Measurements from ENCODE around the gene MEPCE.
"Not testable (repeated sequence)": the region's sequence is repeated elsewhere in the genome, so short reads cannot be mapped to it uniquely, and the experiment has no call there.

Gene MEPCE

DNA sequence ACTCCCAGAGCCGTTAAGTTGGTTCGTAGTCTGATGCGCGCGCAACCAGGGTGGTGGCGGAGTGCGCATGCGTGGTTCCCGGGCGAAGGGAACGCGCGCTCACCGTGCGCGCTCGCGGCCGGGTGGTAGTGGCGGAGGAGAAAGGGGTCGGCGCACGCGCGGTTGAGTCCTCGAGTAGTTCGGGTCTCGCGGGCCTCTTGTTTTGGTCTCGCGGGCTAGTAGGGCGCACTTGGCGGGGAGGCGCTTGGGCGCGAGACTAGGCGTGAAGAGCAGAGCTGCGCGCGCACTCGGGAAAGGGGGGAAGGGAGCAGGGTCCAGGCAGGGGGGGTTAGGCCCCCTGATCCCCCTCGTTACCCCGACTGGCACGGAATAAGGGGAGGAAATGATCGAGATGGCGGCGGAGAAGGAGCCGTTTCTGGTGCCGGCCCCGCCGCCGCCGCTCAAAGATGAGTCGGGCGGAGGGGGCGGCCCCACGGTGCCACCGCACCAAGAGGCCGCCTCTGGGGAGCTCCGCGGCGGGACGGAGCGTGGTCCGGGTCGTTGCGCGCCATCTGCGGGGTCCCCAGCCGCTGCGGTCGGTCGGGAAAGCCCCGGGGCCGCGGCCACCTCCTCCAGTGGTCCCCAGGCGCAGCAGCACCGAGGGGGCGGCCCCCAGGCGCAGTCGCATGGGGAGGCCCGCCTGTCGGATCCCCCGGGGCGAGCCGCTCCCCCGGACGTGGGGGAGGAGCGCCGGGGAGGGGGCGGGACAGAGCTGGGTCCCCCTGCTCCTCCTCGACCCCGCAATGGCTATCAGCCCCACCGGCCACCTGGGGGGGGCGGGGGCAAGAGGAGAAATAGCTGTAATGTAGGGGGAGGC, at the start of gene MEPCE:
Gene MEPCE, plus strand, starts transcription at position 195 of the 856 bp plus-strand sequence. Its CDS starts 188 bp downstream, at position 383.
- DNase-seq: peak; percentile 98

- DNase-seq: no peak
These were observed 49.4 kb upstream of the MEPCE start for GRCh38 chr7:100380196-100380595.

DNA sequence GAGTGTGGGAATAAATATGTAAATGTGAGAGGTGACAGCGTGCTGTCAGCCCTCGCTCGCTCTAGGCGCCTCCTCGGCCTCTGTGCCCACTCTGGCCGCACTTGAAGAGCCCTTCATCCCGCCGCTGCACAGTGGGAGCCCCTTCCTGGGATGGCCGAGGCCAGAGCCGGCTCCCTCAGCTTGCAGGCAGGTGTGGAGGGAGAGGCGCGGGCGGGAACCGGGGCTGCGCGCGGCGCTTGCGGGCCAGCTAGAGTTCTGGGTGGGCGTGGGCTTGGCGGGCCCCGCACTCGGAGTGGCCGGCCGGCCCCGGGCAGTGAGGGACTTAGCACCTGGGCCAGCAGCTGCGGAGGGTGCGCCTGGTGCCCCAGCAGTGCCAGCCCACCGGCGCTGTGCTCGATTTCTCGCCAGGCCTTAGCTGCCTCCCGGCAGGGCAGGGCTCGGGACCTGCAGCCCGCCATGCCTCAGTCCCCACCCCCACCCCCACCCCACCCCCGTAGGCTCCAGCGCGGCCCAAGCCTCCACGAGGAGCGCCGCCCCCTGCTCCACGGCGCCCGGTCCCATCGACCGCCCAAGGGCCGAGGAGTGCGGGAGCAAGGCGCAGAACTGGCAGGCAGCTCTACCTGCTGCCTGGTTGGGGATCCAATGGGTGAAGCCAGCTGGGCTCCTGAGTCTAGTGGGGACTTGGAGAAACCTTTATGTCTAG, 47.9 kb upstream of the MEPCE start:
- DNase-seq: not testable (repeated sequence)

- DNase-seq: not testable (repeated sequence)
These were observed 47.3 kb upstream of the MEPCE start for GRCh38 chr7:100382234-100382853.

DNA sequence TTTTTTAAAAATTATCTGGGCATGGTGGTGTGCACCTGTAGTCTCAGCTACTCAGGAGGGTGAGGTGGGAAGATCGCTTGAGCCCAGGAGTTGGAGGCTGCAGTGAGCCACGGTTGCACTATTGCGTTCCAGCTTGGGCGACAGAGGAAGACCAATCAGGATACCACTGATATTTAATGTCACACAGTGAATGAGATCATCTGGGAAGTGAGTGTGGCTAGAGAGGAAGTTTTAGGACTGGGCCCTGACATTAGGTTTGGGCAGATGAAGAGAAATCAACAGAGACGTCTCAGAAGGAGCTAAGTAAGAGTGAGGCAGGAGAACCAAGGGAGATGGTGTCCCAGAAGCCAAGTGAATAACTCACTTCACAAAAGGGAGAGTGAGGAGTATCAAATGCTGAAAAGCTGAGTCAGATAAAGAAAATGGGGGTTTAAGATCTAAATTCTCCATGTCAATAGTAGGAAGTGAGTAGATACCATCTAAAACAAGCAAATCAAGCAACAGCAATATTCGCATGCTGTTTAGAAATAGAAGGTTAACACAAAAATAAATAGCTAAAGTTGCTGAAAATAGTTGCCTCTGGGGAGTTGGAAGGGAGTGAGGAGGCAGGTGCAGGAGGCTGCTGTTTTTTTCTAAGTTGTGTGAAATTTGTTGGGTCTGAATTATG, 44.9 kb upstream of the MEPCE start:
- DNase-seq: no peak

DNA sequence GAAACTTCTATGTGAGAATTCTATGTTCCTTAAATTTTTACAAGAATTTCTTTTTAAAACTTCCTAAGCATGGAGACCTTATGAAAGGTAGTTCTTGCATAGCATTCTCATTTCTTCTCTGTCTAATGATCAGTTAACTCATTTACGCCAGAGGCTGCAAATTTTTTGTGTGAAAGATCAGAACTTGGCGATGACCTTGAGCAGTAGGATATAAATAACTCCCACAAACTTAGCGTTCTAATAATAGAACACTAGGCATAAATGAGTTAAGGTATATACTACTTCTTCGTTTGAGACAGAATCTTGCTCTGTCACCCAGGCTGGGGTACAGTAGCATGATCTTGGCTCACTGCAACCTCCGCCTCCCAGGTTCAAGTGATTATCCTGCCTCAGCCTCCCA, 42.7 kb upstream of the MEPCE start:
- peak; percentile 53 for DNase-seq

DNA sequence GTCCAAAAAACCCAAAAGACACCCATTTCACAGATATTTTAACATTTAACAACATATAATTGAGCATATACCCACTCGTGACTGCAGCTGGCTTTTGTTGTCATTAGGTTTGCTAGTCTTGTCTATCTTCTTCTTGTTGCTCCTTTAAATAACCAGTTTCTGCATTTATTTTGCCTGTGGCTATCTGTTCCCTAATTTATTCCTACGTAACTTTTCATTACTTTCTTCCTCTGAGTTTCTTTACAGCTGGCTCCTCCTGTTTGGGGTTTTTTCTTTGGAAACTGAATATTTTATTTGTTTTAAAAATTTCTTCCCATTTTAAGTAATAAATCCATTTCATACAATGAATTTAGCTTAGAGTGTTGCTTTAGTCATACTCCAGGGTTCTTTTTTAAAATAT, 41.9 kb upstream of the MEPCE start:
- no peak for DNase-seq

GRCh38 chr7:100389437-100390088, 40.1 kb upstream of the MEPCE start:
- no peak for DNase-seq

DNA sequence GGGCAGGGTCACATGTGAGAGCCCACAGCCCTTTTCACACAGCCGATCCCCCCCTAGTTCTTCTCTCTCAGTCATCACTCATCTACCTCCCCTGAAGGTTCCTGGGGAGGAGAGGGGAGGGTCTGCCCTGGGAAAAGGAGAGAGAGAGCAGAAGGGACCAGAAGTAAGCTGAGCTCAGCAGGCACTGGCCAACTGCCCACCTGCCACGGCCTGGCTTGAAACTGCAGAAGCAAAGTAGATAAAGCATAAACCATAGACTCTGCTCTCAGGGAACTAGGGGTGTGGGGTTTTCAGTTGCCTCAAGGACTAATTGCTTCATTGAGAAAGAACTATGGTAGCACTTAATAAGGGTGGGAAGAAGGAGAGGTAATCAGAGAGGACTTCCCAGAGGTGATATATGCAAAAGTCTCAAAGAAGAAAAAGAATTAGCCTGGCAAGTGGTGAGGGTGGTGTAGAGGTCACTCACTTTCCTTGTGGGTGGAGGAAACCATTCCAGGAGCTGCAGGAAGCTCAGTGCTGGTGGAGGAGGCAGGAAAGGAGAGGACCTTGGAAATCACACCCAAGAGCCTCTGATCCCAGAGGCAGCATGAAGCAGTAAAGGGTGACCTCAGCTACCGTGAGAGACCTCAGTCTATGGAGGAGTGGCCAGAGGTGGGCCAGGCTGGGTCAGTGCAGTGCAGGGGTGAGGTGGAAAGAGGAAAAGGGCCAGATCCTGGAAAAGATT, 39.2 kb upstream of the MEPCE start:
- no peak for DNase-seq

DNA sequence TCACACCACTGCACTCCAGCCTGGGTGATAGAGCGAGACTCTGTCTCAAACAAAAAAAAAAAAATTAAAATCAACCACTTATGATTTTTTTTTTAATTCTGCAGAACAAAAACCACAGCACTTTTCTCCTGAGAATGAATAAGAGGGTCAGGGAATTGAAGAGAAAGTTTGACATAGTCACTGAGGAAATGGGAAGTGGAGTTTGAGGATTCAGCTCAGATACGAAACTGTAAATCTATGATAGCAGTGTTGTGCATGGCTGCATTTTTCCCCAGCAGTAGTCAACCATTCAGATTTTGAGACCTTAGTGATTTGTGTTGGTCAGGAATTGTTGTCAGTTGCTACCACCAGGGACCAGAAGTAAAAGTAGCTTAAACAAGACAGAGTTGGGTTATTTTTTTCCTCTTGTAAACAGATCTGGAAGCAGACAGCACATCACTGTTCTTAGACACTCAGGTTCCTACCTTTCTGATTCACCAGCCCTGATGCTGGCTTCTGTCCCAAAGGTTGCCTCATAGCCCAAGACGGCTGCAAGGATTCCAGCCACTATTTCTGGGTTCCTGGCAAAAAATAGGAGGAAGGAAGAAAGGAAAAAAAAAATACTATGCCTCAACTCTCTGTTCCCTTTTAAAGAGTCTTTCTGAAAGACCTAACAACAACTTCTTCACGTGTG, 36.3 kb upstream of the MEPCE start:
- DNase-seq: no peak

- no peak for DNase-seq
These were observed 35.6 kb upstream of the MEPCE start for GRCh38 chr7:100394077-100394476.

GRCh38 chr7:100396421-100396982, 33.1 kb upstream of the MEPCE start:
- DNase-seq: peak; percentile 86

GRCh38 chr7:100397315-100398081, 32.1 kb upstream of the MEPCE start:
- DNase-seq: no peak

- no peak for DNase-seq
These were observed 31.4 kb upstream of the MEPCE start for GRCh38 chr7:100398239-100398638.

DNA sequence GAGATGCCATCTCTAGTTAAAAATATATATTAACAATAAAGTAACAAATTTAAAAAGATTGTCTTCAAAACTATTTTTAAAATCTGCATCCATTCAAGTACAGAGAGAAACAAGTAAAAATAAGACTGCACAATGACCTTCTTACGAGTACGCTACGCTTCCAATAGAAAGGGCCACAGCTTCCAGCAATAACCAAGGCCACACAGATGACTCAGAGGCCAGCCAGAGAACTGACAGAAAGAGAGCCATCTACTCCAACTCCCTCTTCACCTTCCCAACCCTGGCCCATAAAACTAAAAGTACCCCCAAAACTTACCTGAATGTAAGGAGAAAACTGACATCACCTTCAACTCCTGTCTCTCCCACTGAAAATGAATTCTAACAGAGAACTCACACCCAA, 29.6 kb upstream of the MEPCE start:
- DNase-seq: no peak

- peak; percentile 53 for DNase-seq
These were observed 29.0 kb upstream of the MEPCE start for GRCh38 chr7:100400656-100401055.

- no peak for DNase-seq
These were observed 27.8 kb upstream of the MEPCE start for GRCh38 chr7:100401811-100402210.

DNA sequence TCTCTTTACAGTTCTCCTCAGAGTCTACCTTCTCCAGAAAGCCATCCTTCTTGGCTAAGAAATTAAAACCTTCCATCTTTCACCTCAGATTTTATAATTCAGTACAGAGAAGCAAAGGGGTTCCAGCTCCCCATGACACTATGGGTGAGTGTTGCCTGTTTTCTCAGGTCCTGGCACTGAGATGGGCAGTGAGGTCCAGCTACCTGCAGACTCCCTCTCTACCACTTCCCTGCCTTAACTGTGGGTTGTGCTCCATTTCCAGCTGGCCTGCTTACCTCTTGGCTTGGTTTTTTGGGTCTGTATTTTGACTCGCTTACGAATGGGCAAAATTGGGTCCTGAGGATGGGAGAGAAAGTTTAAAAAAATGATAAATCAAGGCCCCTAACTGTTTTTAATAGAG, 27.4 kb upstream of the MEPCE start:
- no peak for DNase-seq

DNA sequence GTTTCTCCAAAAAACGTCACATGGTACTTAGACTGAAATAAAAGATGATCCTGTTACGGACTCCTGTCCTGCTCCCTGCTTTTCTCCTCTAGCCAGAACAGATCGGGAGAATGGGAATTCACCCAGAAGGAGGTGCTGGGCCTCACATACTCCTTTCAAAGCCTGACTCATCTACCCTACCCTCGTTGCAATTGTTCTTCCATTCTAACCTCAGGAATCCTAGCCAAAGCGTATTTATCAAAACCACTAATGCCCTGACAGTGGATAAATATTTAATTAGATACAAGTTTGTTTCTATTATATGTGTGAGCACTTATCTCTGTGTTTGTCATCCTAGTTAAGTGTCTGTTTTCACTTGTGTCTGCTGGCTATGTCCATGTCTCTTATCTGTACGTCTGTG, 22.9 kb upstream of the MEPCE start:
- no peak for DNase-seq
